B cell (primary cell): ENCODE measurements around the gene CHCHD3. TPM values are rescaled to one million over a fixed set of nuclear protein-coding genes. Genes with fewer than 3 reads are reported as not detected.

ENCODE experiments used
- ATAC-seq: fragments of 200-7000 bp; cut with Tn5 transposase; one replicate; pipeline ENCODE4 v1.10.0; 2021; ENCODE audit warnings: low read depth, mild to moderate bottlenecking, moderate number of reproducible peaks, moderate library complexity
- CTCF ChIA-PET: fragments of 350-600 bp; sonication (Branson Sonifier 250); formaldehyde crosslinking; loops from one replicate; lab custom pipeline; 2021; ENCODE audit warnings: antibody characterized with exemption, inconsistent platforms; lab: Charles Lee
- POLR2A ChIA-PET: fragments of 350-600 bp; sonication (Branson Sonifier 250); formaldehyde crosslinking; loops from one replicate; lab custom pipeline; 2021; ENCODE audit warnings: antibody characterized with exemption; lab: Charles Lee
- DNase-seq: peaks from one replicate; pipeline ENCODE4 v3.0.0; 2013
- H2AFZ ChIP-seq: 2 replicates; pipeline ENCODE4 v1.6.1; 2012; ENCODE audit warnings: mild to moderate bottlenecking, low read depth, low read length; ENCODE audit not compliant: insufficient read depth, poor library complexity, severe bottlenecking
- H3K27ac ChIP-seq, 2 donors: 1 replicate in 1 of 2; 2 replicates in 1 of 2; pipeline ENCODE4 v1.5.1; 2012 to 2013; ENCODE audit warnings: low read length in 2 of 2, mild to moderate bottlenecking in 2 of 2, moderate library complexity in 1 of 2
- H3K27me3 ChIP-seq, 4 experiments: fragments of 200-600 bp in 1 of 4; sonication (generic) in 1 of 4; replicated peaks in 1 of 4; 1 replicate in 2 of 4; 2 replicates in 2 of 4; pipeline versions ENCODE4 v1.6.1 to v1.7.0; 2013 to 2016; ENCODE audit warnings: low read length in 3 of 4, mild to moderate bottlenecking in 2 of 4, mixed read lengths in 1 of 4, moderate library complexity in 1 of 4; ENCODE audit not compliant: insufficient read depth in 4 of 4, control insufficient read depth in 3 of 4; ENCODE audit errors: control extremely low read depth in 1 of 4
- H3K36me3 ChIP-seq, 2 experiments: replicated peaks in 1 of 2; 1 replicate in 1 of 2; 2 replicates in 1 of 2; pipeline versions ENCODE4 v1.6.1 to v1.7.1; 2013; ENCODE audit warnings: low read length in 1 of 2; ENCODE audit not compliant: insufficient read depth in 2 of 2, control insufficient read depth in 1 of 2; ENCODE audit errors: control extremely low read depth in 1 of 2, extremely low read depth in 1 of 2
- H3K4me1 ChIP-seq, 2 donors: fragments of 200-600 bp in 1 of 2; sonication (generic) in 1 of 2; 1 replicate in 1 of 2; 2 replicates in 1 of 2; pipeline versions ENCODE4 v1.5.1 to v1.6.1; 2013 to 2017; ENCODE audit warnings: low read length in 2 of 2; ENCODE audit not compliant: control insufficient read depth in 2 of 2, insufficient read depth in 2 of 2
- H3K4me2 ChIP-seq: replicated peaks from 2 replicates; pipeline ENCODE3; 2012; ENCODE audit warnings: mild to moderate bottlenecking, low read depth, low read length; ENCODE audit not compliant: poor library complexity, severe bottlenecking
- H3K4me3 ChIP-seq, 5 experiments: fragments of 200-600 bp in 1 of 5; sonication (generic) in 1 of 5; 1 replicate in 3 of 5; 2 replicates in 2 of 5; pipeline versions ENCODE4 v1.5.1 to v1.7.0; 2011 to 2016; ENCODE audit warnings: low read length in 4 of 5, mild to moderate bottlenecking in 4 of 5, low read depth in 2 of 5, control low read depth in 1 of 5, moderate library complexity in 1 of 5; ENCODE audit not compliant: insufficient read depth in 1 of 5; ENCODE audit errors: control extremely low read depth in 1 of 5, extremely low read depth in 1 of 5
- H3K79me2 ChIP-seq: fragments of 200-600 bp; sonication (generic); one replicate; pipeline ENCODE4 v1.6.0; 2016; ENCODE audit warnings: low read length; ENCODE audit not compliant: control insufficient read depth, insufficient read depth
- H3K9ac ChIP-seq: fragments of 200-600 bp; sonication (generic); 2 replicates; pipeline ENCODE4 v1.6.1; 2017; ENCODE audit warnings: mild to moderate bottlenecking, low read length, moderate library complexity
- H3K9me3 ChIP-seq, 3 donors: one replicate each; pipeline versions ENCODE4 v1.6.1 to v1.7.1; 2013; ENCODE audit warnings: low read length in 2 of 3; ENCODE audit not compliant: control insufficient read depth in 2 of 3, insufficient read depth in 1 of 3; ENCODE audit errors: control extremely low read depth in 1 of 3
- H4K20me1 ChIP-seq: 2 replicates; pipeline ENCODE4 v1.6.0; 2012; ENCODE audit warnings: mild to moderate bottlenecking, low read length; ENCODE audit not compliant: insufficient read depth, control insufficient read depth, poor library complexity, severe bottlenecking
- H3K27ac Mint-ChIP-seq: one replicate; pipeline ENCODE4 v1.8.0; 2021; ENCODE audit warnings: mixed read lengths
- H3K27me3 Mint-ChIP-seq: one replicate; pipeline ENCODE4 v1.8.0; 2021; ENCODE audit warnings: mixed read lengths
- H3K4me1 Mint-ChIP-seq: one replicate; pipeline ENCODE4 v1.8.0; 2021; ENCODE audit warnings: mixed read lengths
- H3K4me3 Mint-ChIP-seq: one replicate; pipeline ENCODE4 v1.8.0; 2021; ENCODE audit warnings: mixed read lengths
- H3K9me3 Mint-ChIP-seq: one replicate; pipeline ENCODE4 v1.8.0; 2022; ENCODE audit warnings: mixed read lengths; ENCODE audit not compliant: insufficient read depth
- CTCF ChIP-seq: fragments of 200-600 bp; IDR thresholded peaks from one replicate; pipeline ENCODE4 v1.8.0; 2022; ENCODE audit warnings: antibody characterized with exemption, mild to moderate bottlenecking
- EZH2 ChIP-seq: IDR thresholded peaks from 2 replicates; pipeline ENCODE4 v1.6.1; 2012; ENCODE audit warnings: borderline replicate concordance, low read depth, mild to moderate bottlenecking, moderate library complexity, low read length; ENCODE audit not compliant: insufficient read depth, poor library complexity, severe bottlenecking
- WGBS: methylation state at CpG from one replicate; pipeline ENCODE4 v1.1.5; 2013; ENCODE audit warnings: missing lambda C conversion rate; ENCODE audit not compliant: insufficient coverage; 5-methylcytosine and 5-hydroxymethylcytosine counted together
- intact Hi-C: fragments of 100-400 bp; cut with micrococcal nuclease; formaldehyde crosslinking; loops from one replicate; pipeline ENCODE4 v1.10.0; 2022
- polyA plus RNA-seq: library from polyadenylated mRNA; depleted of rRNA; stranded (reverse); fragments of >200 nt; gene quantifications from 2 replicates; pipeline ENCODE4 v1.2.3, GENCODE V29; 2012
- total RNA-seq, 2 donors: library from RNA; stranded (reverse); fragments of 120-200 nt in 1 of 2; gene quantifications; 1 replicate in 1 of 2; 2 replicates in 1 of 2; pipeline versions ENCODE4 v1.2.3 to v1.2.4, GENCODE V29; 2013 to 2022

CHCHD3 gene
- total and polyA plus RNA-seq, 2 donors (not counting 1 experiment from before 2014, with no cell fraction given), result 20.1 to 38.4 TPM

DNA sequence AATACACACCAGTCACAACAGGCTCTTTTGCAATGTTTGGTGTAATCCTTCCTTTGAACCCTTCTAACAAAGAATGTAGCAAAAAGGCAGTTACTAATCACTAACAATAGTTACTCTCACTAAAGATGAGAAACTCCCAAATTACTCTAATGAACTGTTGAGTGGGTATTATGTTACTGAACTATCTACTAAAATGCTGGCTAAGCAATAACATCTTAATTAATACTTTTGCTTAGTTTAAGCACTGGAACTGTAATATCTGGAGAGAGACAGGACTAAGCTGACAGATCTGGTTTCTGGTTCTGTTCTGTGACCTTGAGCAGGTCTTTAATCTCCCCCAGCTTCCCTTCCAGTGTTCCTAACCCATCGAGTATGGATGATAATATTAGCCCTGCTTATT lies 241.7 kb downstream of the CHCHD3 start:
- Histone ChIP-seq H3K79me2 (no peaks in the 10 kb centered on the region), H3K27ac (no peak overlapping the region), H3K4me3 (no peak overlapping the region), H2AFZ (no peak overlapping the region), H3K9me3 (no peaks in the 10 kb centered on the region), H3K27me3 (no peaks in the 10 kb centered on the region), H3K36me3 (peaks cover 0 to 1% of the 10 kb centered on the region in 2 experiments), H3K4me2 (no peak overlapping the region), H4K20me1 (no peaks in the 10 kb centered on the region), H3K9ac (no peak overlapping the region), H3K4me1 (no peaks in the 10 kb centered on the region)
- CTCF ChIA-PET, result no interaction called here
- POLR2A ChIA-PET, result no interaction called here
- Mint-ChIP-seq H3K27me3 (no peaks in the 10 kb centered on the region), H3K4me3 (no peak overlapping the region), H3K27ac (no peak overlapping the region), H3K4me1 (no peaks in the 10 kb centered on the region), H3K9me3 (no peaks in the 10 kb centered on the region)
- no peak for DNase-seq
- ATAC-seq, result no peak
- intact Hi-C loops, result no loop called here
- no CpG with 5 or more reads among the region's 1 CpG for WGBS
- TF ChIP-seq EZH2, result no peak
- no peak for TF ChIP-seq CTCF

DNA sequence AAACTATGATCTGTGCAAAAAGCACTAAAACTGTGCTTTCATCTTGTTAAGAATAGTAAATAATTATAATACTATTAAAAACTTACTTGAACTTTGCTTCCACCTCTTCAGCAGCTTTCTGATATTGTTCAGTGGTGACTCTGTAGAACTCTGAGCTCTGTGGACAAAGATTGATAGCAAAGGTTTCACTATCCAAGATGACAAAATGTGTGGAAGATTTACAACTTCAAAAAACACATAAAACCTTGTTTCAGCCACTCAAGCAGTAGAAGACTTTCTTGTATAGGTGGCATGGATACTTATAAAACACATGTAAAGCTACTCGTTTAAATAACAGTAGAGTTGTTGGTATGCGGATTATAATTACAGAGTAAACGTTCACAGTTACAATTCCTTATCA lies 243.6 kb downstream of the CHCHD3 start:
- intact Hi-C loops, result no loop called here
- Mint-ChIP-seq H3K27me3 (no peaks in the 10 kb centered on the region), H3K4me1 (no peaks in the 10 kb centered on the region), H3K4me3 (no peak overlapping the region), H3K9me3 (no peaks in the 10 kb centered on the region), H3K27ac (no peak overlapping the region)
- peaks cover 1 to 5% of the 10 kb centered on the region in 2 experiments for H3K36me3 ChIP-seq
- ATAC-seq (no peak), DNase-seq (no peak)
- H3K27ac ChIP-seq, result no peak overlapping the region
- ChIA-PET CTCF (no interaction called here), POLR2A (no interaction called here)
- no CpG with 5 or more reads among the region's 3 CpGs for WGBS
- no peak overlapping the region for H2AFZ ChIP-seq
- H3K9ac ChIP-seq, result no peak overlapping the region
- no peak for TF ChIP-seq EZH2
- no peak for TF ChIP-seq CTCF
- H3K4me3 ChIP-seq, result no peak overlapping the region
- H3K4me2 ChIP-seq, result no peak overlapping the region
- no peaks in the 10 kb centered on the region for H3K79me2 ChIP-seq
- no peaks in the 10 kb centered on the region for H4K20me1 ChIP-seq
- H3K4me1 ChIP-seq, result no peaks in the 10 kb centered on the region
- H3K27me3 ChIP-seq, result no peaks in the 10 kb centered on the region
- H3K9me3 ChIP-seq, result no peaks in the 10 kb centered on the region
